Cardiac fibroblast (primary cell): ENCODE data around the gene CYTH1.

Experiments
- DNase-seq, 2 donors: peaks; one replicate each; pipeline versions ENCODE4 v3.0.0 to v3.0.0-alpha.2; 2010; ENCODE audit warnings: low read depth in 2 of 2
- H3K4me3 ChIP-seq, 2 donors: replicated peaks in 1 of 2; 1 replicate in 1 of 2; 2 replicates in 1 of 2; pipeline ENCODE4 v1.5.1; 2011; ENCODE audit warnings: low read depth in 2 of 2, low read length in 2 of 2, mild to moderate bottlenecking in 2 of 2, moderate library complexity in 1 of 2
- TF ChIP-seq, protein P1 (sequence below): IDR thresholded peaks from one replicate; pipeline ENCODE4 v1.5.1; 2011; ENCODE audit warnings: low read depth, mild to moderate bottlenecking, low read length, inconsistent platforms

Gene CYTH1

DNA sequence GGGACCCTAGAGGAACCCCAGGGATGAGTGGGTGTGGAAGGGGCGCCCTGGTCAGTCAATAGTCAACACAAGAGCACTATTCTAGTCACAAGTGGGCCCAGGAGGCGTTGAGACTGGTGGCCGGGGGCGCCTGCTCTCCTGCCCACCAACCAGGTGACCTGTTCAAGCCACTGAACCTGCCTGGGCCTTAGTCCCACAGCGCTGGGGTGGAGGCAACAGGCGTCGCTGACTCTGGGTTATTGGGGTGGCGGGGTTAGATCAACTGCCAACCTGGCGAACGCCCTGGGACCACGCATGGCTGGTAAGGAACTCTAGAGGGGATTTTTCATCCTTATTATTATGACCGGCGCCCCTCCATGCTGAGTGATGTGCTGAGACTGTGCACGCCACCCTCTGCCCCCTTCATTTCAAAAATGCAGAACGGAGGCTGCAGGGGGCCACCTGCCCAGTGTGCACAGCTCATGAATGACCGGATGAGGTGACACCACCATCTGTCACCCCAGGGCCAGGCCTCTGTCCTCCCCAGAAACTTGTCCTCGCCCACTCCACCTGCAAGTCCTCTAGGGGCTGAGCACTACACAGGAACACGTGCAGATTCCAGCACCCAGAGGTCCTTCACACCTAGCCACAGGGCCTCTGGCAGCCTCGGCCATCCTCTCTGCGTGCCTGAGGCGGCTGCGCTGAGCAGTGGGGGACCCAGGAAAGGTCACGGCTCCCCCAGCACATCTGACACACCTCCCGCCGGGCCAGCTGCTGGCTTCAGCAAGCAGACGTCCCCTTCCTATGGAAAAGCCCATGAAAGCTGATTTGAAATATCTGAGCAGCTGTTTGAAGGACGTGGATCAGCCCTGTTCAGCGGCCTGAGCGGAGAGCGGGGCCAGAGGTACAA is 153.3 kb downstream of the CYTH1 start:
- DNase-seq = no peak
- TF ChIP-seq, protein P1, sequence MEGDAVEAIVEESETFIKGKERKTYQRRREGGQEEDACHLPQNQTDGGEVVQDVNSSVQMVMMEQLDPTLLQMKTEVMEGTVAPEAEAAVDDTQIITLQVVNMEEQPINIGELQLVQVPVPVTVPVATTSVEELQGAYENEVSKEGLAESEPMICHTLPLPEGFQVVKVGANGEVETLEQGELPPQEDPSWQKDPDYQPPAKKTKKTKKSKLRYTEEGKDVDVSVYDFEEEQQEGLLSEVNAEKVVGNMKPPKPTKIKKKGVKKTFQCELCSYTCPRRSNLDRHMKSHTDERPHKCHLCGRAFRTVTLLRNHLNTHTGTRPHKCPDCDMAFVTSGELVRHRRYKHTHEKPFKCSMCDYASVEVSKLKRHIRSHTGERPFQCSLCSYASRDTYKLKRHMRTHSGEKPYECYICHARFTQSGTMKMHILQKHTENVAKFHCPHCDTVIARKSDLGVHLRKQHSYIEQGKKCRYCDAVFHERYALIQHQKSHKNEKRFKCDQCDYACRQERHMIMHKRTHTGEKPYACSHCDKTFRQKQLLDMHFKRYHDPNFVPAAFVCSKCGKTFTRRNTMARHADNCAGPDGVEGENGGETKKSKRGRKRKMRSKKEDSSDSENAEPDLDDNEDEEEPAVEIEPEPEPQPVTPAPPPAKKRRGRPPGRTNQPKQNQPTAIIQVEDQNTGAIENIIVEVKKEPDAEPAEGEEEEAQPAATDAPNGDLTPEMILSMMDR = no peak
- no peak overlapping the region for H3K4me3 ChIP-seq

DNA sequence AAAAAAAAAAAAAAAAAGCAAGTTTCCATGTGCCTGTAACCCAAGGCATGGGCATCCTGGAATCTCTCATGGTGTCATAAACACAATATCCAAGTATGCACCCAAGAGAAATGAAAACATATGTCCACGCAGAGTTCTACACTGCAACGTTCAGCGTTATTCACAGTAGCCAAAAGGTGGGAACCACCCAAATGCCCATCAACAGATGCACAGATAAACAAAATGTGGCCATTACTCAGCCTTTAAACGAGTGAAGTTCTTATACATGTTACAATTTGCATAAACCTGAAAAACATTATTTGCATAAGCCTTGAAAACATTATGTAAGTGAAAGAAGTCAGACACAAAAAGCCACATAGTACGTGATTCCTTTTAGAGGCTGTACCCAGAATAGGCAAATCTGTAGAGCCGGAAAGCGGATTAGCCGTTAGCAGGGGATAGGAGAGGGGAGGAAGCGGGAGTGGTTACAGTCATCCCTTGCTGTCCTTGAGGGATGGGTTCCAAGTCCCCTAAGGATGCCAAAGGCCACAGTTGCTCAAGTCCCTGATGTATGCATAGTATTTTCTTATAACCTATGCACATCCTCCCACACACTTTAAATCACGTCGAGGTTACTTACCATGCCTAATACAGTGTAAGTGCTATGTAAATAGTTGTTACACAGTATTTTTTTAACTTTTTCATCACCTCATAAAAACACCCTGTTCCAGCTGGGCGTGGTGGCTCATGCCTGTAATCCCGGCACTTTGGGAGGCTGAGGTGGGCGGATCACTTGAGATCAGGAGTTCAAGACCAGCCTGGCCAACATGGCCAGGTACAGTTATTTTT is 157.5 kb downstream of the CYTH1 start:
- no peak overlapping the region for H3K4me3 ChIP-seq
- TF ChIP-seq, protein P1 = no peak
- DNase-seq = no peak
